Neural cell (in vitro differentiated cells): ENCODE data around the gene CD226. TPM values are rescaled to one million over a fixed set of nuclear protein-coding genes. Genes with fewer than 3 reads are reported as not detected.

Source experiments
- H2AFZ ChIP-seq: fragments of 200-600, 300-800 bp; sonication (generic), shearing (Covaris generic); 2 replicates; pipeline ENCODE4 v1.6.0; 2014; ENCODE audit warnings: low read depth, mild to moderate bottlenecking, antibody characterized with exemption, low read length, moderate library complexity
- H3F3A ChIP-seq: fragments of 200-600 bp; shearing (Covaris generic); 2 replicates; pipeline ENCODE4 v1.6.1; 2016; ENCODE audit warnings: mild to moderate bottlenecking, moderate library complexity, mixed read lengths, antibody characterized with exemption, low read length; ENCODE audit not compliant: insufficient read depth, poor library complexity, severe bottlenecking
- H3K27ac ChIP-seq: fragments of 200-600, 300-800 bp; sonication (generic), shearing (Covaris generic); 2 replicates; pipeline ENCODE4 v1.5.1; 2014; ENCODE audit warnings: mild to moderate bottlenecking, low read length, moderate library complexity
- H3K27me3 ChIP-seq: fragments of 300-800, 200-600 bp; sonication (generic), shearing (Covaris generic); 2 replicates; pipeline ENCODE4 v1.6.0; 2014; ENCODE audit warnings: mild to moderate bottlenecking, low read depth, low read length, moderate library complexity; ENCODE audit not compliant: insufficient read depth
- H3K36me3 ChIP-seq: fragments of 300-800, 200-600 bp; sonication (generic), shearing (Covaris generic); 2 replicates; pipeline ENCODE4 v1.5.1; 2014; ENCODE audit warnings: mild to moderate bottlenecking, antibody characterized with exemption, low read length, moderate library complexity; ENCODE audit not compliant: insufficient read depth
- H3K4me2 ChIP-seq: fragments of 300-800, 200-600 bp; sonication (generic), shearing (Covaris generic); 2 replicates; pipeline ENCODE4 v1.6.0; 2014; ENCODE audit warnings: mild to moderate bottlenecking, low read length
- H3K4me3 ChIP-seq: fragments of 300-800, 200-600 bp; sonication (generic), shearing (Covaris generic); 2 replicates; pipeline ENCODE4 v1.5.1; 2014; ENCODE audit warnings: mild to moderate bottlenecking, low read length, moderate library complexity
- H3K79me2 ChIP-seq: fragments of 200-600 bp; shearing (Covaris generic); replicated peaks from 2 replicates; pipeline ENCODE4 v1.6.0; 2014; ENCODE audit warnings: mild to moderate bottlenecking, low read length, moderate library complexity; ENCODE audit not compliant: insufficient read depth
- H3K9ac ChIP-seq: fragments of 300-800, 200-600 bp; sonication (generic), shearing (Covaris generic); 2 replicates; pipeline ENCODE4 v1.6.1; 2016; ENCODE audit warnings: mild to moderate bottlenecking, low read length, mixed read lengths
- H3K9me2 ChIP-seq: fragments of 200-600 bp; shearing (Covaris generic); 2 replicates; pipeline ENCODE4 v1.6.1; 2016; ENCODE audit warnings: mild to moderate bottlenecking, low read length, mixed read lengths; ENCODE audit not compliant: insufficient read depth
- H3K9me3 ChIP-seq: fragments of 200-600, 300-800 bp; sonication (generic), shearing (Covaris generic); 2 replicates; pipeline ENCODE4 v1.6.1; 2016; ENCODE audit warnings: mild to moderate bottlenecking, mixed run types, low read length, moderate library complexity, mixed read lengths
- H4K20me1 ChIP-seq: fragments of 200-600 bp; shearing (Covaris generic); 2 replicates; pipeline ENCODE4 v1.6.1; 2016; ENCODE audit warnings: mild to moderate bottlenecking, mixed run types; ENCODE audit not compliant: insufficient read depth
- EP300 ChIP-seq: fragments of 450-650 bp; conservative IDR thresholded peaks from 2 replicates; pipeline ENCODE4 v1.6.1; 2014; ENCODE audit warnings: antibody characterized with exemption, mild to moderate bottlenecking, moderate library complexity; ENCODE audit not compliant: poor library complexity, severe bottlenecking
- EZH2 ChIP-seq: fragments of 200-600, 300-800 bp; shearing (Covaris generic), sonication (generic); IDR thresholded peaks from 2 replicates; pipeline ENCODE4 v1.6.1; 2014; ENCODE audit warnings: antibody characterized with exemption, low read length, borderline replicate concordance, mild to moderate bottlenecking; ENCODE audit not compliant: insufficient read depth, poor library complexity, severe bottlenecking
- MXI1 ChIP-seq: fragments of 450-650 bp; conservative IDR thresholded peaks from 2 replicates; pipeline ENCODE4 v1.6.1; 2014; ENCODE audit warnings: antibody characterized with exemption, mild to moderate bottlenecking; ENCODE audit not compliant: poor library complexity, severe bottlenecking
- POLR2AphosphoS5 ChIP-seq: IDR thresholded peaks from 2 replicates; pipeline ENCODE4 v1.6.1; 2012
- RAD21 ChIP-seq: fragments of 450-650 bp; conservative IDR thresholded peaks from 2 replicates; pipeline ENCODE4 v1.6.1; 2014; ENCODE audit warnings: antibody characterized with exemption, mild to moderate bottlenecking, moderate library complexity
- SMC3 ChIP-seq: fragments of 450-650 bp; conservative IDR thresholded peaks from 2 replicates; pipeline ENCODE4 v1.6.1; 2014; ENCODE audit warnings: antibody characterized with exemption, mild to moderate bottlenecking, moderate library complexity; ENCODE audit not compliant: poor library complexity
- TAF1 ChIP-seq: IDR thresholded peaks from 2 replicates; pipeline ENCODE4 v1.6.1; 2012; ENCODE audit warnings: low read depth
- polyA plus RNA-seq: library from polyadenylated mRNA; depleted of rRNA; stranded (reverse); fragments of >200 nt; gene quantifications from 2 replicates; pipeline ENCODE4 v1.2.3, GENCODE V29; 2014
- TF ChIP-seq, protein P1 (sequence below): fragments of 450-650 bp; IDR thresholded peaks from 2 replicates; pipeline ENCODE4 v1.5.1; 2014; ENCODE audit warnings: antibody characterized with exemption, mild to moderate bottlenecking, moderate library complexity; ENCODE audit not compliant: poor library complexity, severe bottlenecking
- TF ChIP-seq, protein P2 (sequence below): IDR thresholded peaks from 2 replicates; pipeline ENCODE4 v1.6.1; 2012; ENCODE audit warnings: borderline replicate concordance

The CD226 gene
- polyA plus RNA-seq, 1 donor from 2014 or later = 0.11 TPM

DNA sequence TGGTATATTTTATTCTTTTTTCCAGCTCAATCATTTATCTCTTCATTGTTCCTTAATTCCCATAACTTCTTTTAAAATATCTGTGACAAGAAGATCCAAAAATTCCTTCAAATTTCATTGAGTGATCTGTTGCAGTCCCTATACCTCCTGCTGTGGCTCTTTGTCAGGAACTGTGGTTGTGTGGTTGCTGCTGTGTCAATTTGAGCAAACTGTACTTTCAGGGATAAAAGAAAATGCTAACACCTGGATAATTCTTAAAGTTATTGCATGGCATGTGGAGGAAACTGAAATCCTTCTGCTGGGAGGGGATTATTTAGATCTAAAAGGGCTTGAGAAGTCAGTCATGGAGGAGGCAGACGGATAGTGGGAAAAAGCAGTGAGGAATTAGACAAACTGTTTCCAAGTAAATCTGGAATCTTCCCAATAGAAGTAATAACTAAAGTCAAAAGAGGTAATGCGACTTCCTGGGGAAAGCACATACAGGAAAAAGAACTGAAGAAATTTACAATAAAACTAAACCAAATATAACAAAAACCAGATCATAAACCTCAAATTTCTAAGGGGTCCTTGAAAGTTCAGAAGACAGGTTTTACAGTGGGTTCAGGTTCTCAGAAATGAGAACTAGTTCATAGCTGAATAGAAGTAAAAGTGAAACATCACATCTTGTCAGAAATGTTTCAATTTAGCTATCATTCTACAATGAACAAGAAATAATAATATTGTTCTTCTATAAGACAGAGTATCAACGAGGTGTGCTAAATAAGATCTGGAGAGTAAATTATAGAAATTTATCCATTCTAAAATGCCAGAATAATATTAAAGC lies 33.5 kb upstream of the CD226 start:
- Histone ChIP-seq H3K9me2 (no peaks in the 10 kb centered on the region), H3K27me3 (no peaks in the 10 kb centered on the region), H3K9me3 (no peaks in the 10 kb centered on the region), H3K27ac (no peak overlapping the region), H2AFZ (no peak overlapping the region), H3K4me3 (no peak overlapping the region), H3K4me2 (no peak overlapping the region), H3F3A (no peaks in the 10 kb centered on the region), H3K36me3 (no peaks in the 10 kb centered on the region), H4K20me1 (no peaks in the 10 kb centered on the region), H3K79me2 (no peaks in the 10 kb centered on the region), H3K9ac (no peak overlapping the region)
- no peak for TF ChIP-seq EP300
- TF ChIP-seq MXI1 = no peak
- TF ChIP-seq POLR2AphosphoS5 = no peak
- no peak for TF ChIP-seq SMC3
- TF ChIP-seq EZH2 = no peak
- TF ChIP-seq, protein P1, sequence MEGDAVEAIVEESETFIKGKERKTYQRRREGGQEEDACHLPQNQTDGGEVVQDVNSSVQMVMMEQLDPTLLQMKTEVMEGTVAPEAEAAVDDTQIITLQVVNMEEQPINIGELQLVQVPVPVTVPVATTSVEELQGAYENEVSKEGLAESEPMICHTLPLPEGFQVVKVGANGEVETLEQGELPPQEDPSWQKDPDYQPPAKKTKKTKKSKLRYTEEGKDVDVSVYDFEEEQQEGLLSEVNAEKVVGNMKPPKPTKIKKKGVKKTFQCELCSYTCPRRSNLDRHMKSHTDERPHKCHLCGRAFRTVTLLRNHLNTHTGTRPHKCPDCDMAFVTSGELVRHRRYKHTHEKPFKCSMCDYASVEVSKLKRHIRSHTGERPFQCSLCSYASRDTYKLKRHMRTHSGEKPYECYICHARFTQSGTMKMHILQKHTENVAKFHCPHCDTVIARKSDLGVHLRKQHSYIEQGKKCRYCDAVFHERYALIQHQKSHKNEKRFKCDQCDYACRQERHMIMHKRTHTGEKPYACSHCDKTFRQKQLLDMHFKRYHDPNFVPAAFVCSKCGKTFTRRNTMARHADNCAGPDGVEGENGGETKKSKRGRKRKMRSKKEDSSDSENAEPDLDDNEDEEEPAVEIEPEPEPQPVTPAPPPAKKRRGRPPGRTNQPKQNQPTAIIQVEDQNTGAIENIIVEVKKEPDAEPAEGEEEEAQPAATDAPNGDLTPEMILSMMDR = no peak
- TF ChIP-seq TAF1 = no peak
- TF ChIP-seq, protein P2, sequence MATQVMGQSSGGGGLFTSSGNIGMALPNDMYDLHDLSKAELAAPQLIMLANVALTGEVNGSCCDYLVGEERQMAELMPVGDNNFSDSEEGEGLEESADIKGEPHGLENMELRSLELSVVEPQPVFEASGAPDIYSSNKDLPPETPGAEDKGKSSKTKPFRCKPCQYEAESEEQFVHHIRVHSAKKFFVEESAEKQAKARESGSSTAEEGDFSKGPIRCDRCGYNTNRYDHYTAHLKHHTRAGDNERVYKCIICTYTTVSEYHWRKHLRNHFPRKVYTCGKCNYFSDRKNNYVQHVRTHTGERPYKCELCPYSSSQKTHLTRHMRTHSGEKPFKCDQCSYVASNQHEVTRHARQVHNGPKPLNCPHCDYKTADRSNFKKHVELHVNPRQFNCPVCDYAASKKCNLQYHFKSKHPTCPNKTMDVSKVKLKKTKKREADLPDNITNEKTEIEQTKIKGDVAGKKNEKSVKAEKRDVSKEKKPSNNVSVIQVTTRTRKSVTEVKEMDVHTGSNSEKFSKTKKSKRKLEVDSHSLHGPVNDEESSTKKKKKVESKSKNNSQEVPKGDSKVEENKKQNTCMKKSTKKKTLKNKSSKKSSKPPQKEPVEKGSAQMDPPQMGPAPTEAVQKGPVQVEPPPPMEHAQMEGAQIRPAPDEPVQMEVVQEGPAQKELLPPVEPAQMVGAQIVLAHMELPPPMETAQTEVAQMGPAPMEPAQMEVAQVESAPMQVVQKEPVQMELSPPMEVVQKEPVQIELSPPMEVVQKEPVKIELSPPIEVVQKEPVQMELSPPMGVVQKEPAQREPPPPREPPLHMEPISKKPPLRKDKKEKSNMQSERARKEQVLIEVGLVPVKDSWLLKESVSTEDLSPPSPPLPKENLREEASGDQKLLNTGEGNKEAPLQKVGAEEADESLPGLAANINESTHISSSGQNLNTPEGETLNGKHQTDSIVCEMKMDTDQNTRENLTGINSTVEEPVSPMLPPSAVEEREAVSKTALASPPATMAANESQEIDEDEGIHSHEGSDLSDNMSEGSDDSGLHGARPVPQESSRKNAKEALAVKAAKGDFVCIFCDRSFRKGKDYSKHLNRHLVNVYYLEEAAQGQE = no peak
- no peak for TF ChIP-seq RAD21

DNA sequence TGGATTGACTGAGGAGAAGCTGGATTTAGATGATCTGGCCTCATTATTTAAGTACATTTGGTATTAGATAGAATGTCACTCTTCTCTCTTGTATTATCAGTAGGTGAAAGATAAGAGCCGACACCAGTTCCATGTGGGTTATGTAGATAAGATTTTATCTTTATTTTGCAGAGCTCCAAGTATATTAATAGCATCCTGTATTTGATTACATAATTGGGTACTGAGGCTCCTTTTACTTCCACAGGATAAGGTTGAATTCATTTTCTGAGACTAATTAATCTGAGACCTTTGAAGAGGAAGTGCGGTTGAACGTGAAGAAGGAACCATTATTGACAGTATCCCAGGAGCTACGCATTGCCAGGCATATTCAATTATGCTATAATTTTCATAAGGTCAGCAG lies 32.8 kb upstream of the CD226 start:
- Histone ChIP-seq H3K4me2 (no peak overlapping the region), H2AFZ (no peak overlapping the region), H4K20me1 (no peaks in the 10 kb centered on the region), H3K27me3 (no peaks in the 10 kb centered on the region), H3K36me3 (no peaks in the 10 kb centered on the region), H3F3A (no peaks in the 10 kb centered on the region), H3K79me2 (no peaks in the 10 kb centered on the region), H3K27ac (no peak overlapping the region), H3K9me3 (no peaks in the 10 kb centered on the region), H3K9ac (no peak overlapping the region), H3K4me3 (no peak overlapping the region), H3K9me2 (no peaks in the 10 kb centered on the region)
- TF ChIP-seq, protein P1 = no peak
- TF ChIP-seq EP300 (no peak), SMC3 (no peak), MXI1 (no peak), RAD21 (no peak), TAF1 (no peak), EZH2 (no peak), POLR2AphosphoS5 (no peak)
- TF ChIP-seq, protein P2 = no peak
